ENCODE results near the gene SDHAF2. TPM values are rescaled to one million over a fixed set of nuclear protein-coding genes. Genes with fewer than 3 reads are reported as not detected.

The SDHAF2 gene
- total and polyA plus RNA-seq, 2 experiments from 2014 or later, result 19.5 to 59.5 TPM

DNA sequence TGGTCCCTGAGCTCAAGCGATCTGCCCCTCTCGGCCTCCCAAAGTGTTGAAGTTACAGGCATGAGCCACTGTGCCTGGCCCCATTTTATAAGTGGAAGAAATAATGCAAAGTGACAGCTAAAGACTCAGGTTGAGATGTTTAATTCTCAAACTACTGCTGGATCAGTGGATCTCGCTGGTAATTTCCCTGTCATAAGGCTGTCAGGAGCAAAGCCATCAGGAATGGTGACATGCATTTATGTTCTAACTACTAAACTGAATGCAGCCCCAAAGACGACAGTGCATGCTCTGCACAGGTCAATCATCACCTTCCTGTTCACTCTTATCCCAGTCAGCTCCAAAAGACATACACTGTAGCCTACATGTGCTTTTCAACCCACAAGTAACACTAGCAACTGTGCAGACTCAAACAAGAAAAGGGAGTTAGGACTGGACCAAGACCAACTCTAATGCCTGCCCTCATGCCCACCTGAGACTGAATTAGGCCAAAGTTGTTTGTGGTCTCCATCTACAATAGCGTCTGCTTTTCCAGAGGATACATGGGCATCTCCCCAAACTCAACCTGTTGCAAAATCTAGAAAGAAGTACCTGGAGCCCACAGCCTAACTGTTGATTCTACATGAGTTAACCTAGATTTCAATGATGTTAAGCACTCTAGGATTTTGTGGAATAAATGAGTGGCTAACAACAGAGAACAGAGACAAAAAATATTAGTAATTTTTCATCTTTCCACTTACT, 22.8 kb upstream of the SDHAF2 start:
- H4K20me1 ChIP-seq (ENCODE audit: insufficient read depth), result no peaks in the 10 kb centered on the region
- no peak for TF ChIP-seq EZH2 (IDR thresholded peaks at IDR 0.05; ENCODE audit: insufficient read depth, poor library complexity, severe bottlenecking)
- TF ChIP-seq EZH2phosphoT487 (IDR thresholded peaks at IDR 0.05; ENCODE audit: insufficient read depth, low read depth), result no peak
- 96 to 99% methylated on average over 5 of the region's 5 CpGs for WGBS, 2 experiments (ENCODE audit: low coverage in 1 of 2, low lambda C conversion rate in 2 of 2, missing lambda C conversion rate in 2 of 2)
- H3K9me2 ChIP-seq (ENCODE audit: insufficient read depth), result no peaks in the 10 kb centered on the region
- H3K4me2 ChIP-seq (ENCODE audit: unreplicated experiment), result no peak overlapping the region
- no peaks in the 10 kb centered on the region for H3K4me1 ChIP-seq (ENCODE audit: insufficient read depth)
- H3K27ac ChIP-seq, result no peak overlapping the region
- peaks cover 41% of the 10 kb centered on the region for H3K79me2 ChIP-seq (ENCODE audit: insufficient read depth)
- H3F3A ChIP-seq (ENCODE audit: insufficient read depth), result peaks cover 37% of the 10 kb centered on the region
- no peaks in the 10 kb centered on the region for H3K27me3 ChIP-seq (replicated peaks; ENCODE audit: insufficient read depth)
- H3K4me3 ChIP-seq, result no peak overlapping the region
- H2AFZ ChIP-seq, result no peak overlapping the region
- in situ Hi-C loops (cut with MboI), result no loop called here
- no peaks in the 10 kb centered on the region for H3K9me3 ChIP-seq (ENCODE audit: low read depth)
- H3K36me3 ChIP-seq (ENCODE audit: low read depth), result peaks cover 78% of the 10 kb centered on the region
- no peak for DNase-seq
- H3K9ac ChIP-seq, result no peak overlapping the region

DNA sequence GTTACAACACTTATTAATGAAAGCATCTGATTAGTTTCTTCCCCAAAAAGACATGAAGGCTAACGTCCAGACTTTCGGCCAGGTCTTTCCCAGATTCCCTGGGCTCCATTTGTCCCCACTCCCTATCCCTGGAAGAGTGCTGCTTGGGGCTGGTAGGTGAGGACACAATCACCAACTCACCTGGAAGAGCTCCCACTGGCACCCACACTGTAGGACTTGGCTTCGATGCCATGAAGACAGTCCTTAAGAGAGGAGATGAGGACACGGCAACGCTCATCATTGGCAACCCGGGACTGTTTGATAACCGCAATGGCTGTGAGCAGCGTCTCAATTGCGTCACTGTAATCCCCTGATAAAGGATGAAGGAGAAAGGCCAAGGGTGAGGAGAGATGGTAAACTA, 18.3 kb upstream of the SDHAF2 start:
- no peak for DNase-seq
- no peaks in the 10 kb centered on the region for H3K9me3 ChIP-seq (ENCODE audit: low read depth)
- peaks cover 78% of the 10 kb centered on the region for H3K36me3 ChIP-seq (ENCODE audit: low read depth)
- no peak overlapping the region for H3K9ac ChIP-seq
- H3K27me3 ChIP-seq (replicated peaks; ENCODE audit: insufficient read depth), result no peaks in the 10 kb centered on the region
- in situ Hi-C loops (cut with MboI), result no loop called here
- no peak overlapping the region for H3K4me2 ChIP-seq (ENCODE audit: unreplicated experiment)
- H3K79me2 ChIP-seq (ENCODE audit: insufficient read depth), result peaks cover 73% of the 10 kb centered on the region
- H3F3A ChIP-seq (ENCODE audit: insufficient read depth), result peaks cover 27% of the 10 kb centered on the region
- no peaks in the 10 kb centered on the region for H3K9me2 ChIP-seq (ENCODE audit: insufficient read depth)
- no peak for TF ChIP-seq EZH2phosphoT487 (IDR thresholded peaks at IDR 0.05; ENCODE audit: insufficient read depth, low read depth)
- TF ChIP-seq EZH2 (IDR thresholded peaks at IDR 0.05; ENCODE audit: insufficient read depth, poor library complexity, severe bottlenecking), result no peak
- H3K27ac ChIP-seq, result no peak overlapping the region
- no peak overlapping the region for H3K4me3 ChIP-seq
- peaks cover 10% of the 10 kb centered on the region for H3K4me1 ChIP-seq (ENCODE audit: insufficient read depth)
- 80 to 82% methylated on average over 9 of the region's 9 CpGs for WGBS, 2 experiments (ENCODE audit: low coverage in 1 of 2, low lambda C conversion rate in 2 of 2, missing lambda C conversion rate in 2 of 2)
- no peaks in the 10 kb centered on the region for H4K20me1 ChIP-seq (ENCODE audit: insufficient read depth)
- H2AFZ ChIP-seq, result no peak overlapping the region

DNA sequence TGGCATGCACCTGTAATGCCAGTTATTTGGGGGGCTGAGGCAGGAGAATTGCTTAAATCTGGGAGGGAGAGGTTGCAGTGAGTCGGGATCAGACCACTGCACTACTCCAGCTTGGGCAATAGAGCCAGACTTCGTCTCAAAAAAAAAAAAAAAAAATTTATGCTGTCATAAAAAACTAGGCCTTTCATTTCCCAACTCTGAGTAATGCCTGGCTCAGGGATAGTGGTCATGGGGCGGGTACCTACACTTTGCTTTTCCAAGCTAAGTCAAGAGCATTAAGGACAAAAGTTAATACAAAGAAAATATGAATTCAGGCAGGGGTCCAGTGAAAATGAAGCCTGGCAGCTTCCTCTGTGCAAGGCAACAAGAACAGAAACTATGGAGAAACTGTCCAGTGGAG, 16.4 kb upstream of the SDHAF2 start:
- H3K27me3 ChIP-seq (replicated peaks; ENCODE audit: insufficient read depth), result no peaks in the 10 kb centered on the region
- WGBS, 2 experiments (ENCODE audit: low coverage in 1 of 2, low lambda C conversion rate in 2 of 2, missing lambda C conversion rate in 2 of 2), result 21 to 36% methylated on average over 3 of the region's 3 CpGs
- H3K27ac ChIP-seq, result peak overlapping the region; percentile 73
- no peak overlapping the region for H2AFZ ChIP-seq
- TF ChIP-seq EZH2 (IDR thresholded peaks at IDR 0.05; ENCODE audit: insufficient read depth, poor library complexity, severe bottlenecking) (no peak), EZH2phosphoT487 (IDR thresholded peaks at IDR 0.05; ENCODE audit: insufficient read depth, low read depth) (no peak)
- H3K4me1 ChIP-seq (ENCODE audit: insufficient read depth), result peaks cover 27% of the 10 kb centered on the region
- peak overlapping the region; percentile 41; the same call in 1 of the 2 replicates for H3K9ac ChIP-seq
- H3K9me3 ChIP-seq (ENCODE audit: low read depth), result no peaks in the 10 kb centered on the region
- H3K79me2 ChIP-seq (ENCODE audit: insufficient read depth), result peaks cover 79% of the 10 kb centered on the region
- peaks cover 68% of the 10 kb centered on the region for H3K36me3 ChIP-seq (ENCODE audit: low read depth)
- peak; percentile 86 for DNase-seq
- no peaks in the 10 kb centered on the region for H4K20me1 ChIP-seq (ENCODE audit: insufficient read depth)
- in situ Hi-C loops (cut with MboI), result no loop called here
- no peak overlapping the region for H3K4me2 ChIP-seq (ENCODE audit: unreplicated experiment)
- peaks cover 28% of the 10 kb centered on the region for H3F3A ChIP-seq (ENCODE audit: insufficient read depth)
- H3K9me2 ChIP-seq (ENCODE audit: insufficient read depth), result no peaks in the 10 kb centered on the region
- no peak overlapping the region for H3K4me3 ChIP-seq

DNA sequence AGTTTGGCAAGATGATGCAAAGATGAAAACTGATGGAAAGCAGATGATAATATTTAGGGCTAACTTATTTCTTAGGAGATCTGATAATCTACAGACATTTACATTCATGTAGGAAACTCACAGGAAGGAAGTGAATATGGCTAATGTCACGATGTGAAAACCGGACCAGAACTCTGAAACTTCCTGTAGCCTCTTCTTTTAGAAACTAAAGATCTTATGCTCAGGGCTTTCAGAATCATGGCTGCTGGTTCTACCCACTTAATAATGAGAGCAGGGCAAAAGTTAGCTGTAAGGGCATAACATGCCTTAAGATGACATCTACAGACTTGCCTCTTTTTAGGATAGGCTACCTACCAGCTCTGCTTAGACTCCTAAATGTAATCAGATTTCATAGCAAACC, 15.4 kb upstream of the SDHAF2 start:
- WGBS, 2 experiments (ENCODE audit: low coverage in 1 of 2, low lambda C conversion rate in 2 of 2, missing lambda C conversion rate in 2 of 2), result 93 to 100% methylated on average over 2 of the region's 2 CpGs
- TF ChIP-seq EZH2phosphoT487 (IDR thresholded peaks at IDR 0.05; ENCODE audit: insufficient read depth, low read depth), result no peak
- no peak for TF ChIP-seq EZH2 (IDR thresholded peaks at IDR 0.05; ENCODE audit: insufficient read depth, poor library complexity, severe bottlenecking)
- Histone ChIP-seq H4K20me1 (ENCODE audit: insufficient read depth) (no peaks in the 10 kb centered on the region), H3K27me3 (replicated peaks; ENCODE audit: insufficient read depth) (no peaks in the 10 kb centered on the region), H3K9me3 (ENCODE audit: low read depth) (no peaks in the 10 kb centered on the region), H3K27ac (peak overlapping the region; percentile 73), H3K9me2 (ENCODE audit: insufficient read depth) (no peaks in the 10 kb centered on the region), H3F3A (ENCODE audit: insufficient read depth) (peaks cover 22% of the 10 kb centered on the region), H3K4me3 (no peak overlapping the region), H3K4me2 (ENCODE audit: unreplicated experiment) (no peak overlapping the region), H2AFZ (no peak overlapping the region), H3K9ac (0 out of 2 replicates have a peak overlapping the region, but pooled peaks have one; percentile 17), H3K4me1 (ENCODE audit: insufficient read depth) (peaks cover 27% of the 10 kb centered on the region), H3K79me2 (ENCODE audit: insufficient read depth) (peaks cover 85% of the 10 kb centered on the region), H3K36me3 (ENCODE audit: low read depth) (peaks cover 62% of the 10 kb centered on the region)
- DNase-seq, result no peak
- in situ Hi-C loops (cut with MboI), result no loop called here
